ENCODE measurements around the gene HSD3B2. TPM values are rescaled to one million over a fixed set of nuclear protein-coding genes. Genes with fewer than 3 reads are reported as not detected.

HSD3B2 gene
- total RNA-seq, 2 donors from 2014 or later = not detected

DNA sequence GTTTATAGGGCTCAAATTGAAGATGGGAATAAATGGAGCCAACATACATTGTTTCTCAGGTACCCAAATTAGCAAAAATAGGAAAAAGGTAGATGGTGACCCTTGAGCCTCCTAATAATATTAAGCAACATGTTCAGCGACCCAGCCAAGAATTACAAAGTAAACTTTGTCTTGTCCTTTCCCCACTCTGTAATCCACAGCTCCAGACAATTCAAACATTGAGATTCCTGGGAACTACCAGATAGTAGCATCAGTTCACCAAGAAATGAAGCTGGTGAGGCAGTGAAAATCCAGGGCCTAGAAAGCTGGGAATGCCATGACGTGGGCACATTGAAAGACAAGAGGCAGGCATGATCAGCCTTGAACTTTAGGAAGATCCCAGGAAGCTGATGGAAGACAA lies 34.6 kb upstream of the HSD3B2 start:
- Mint-ChIP-seq H3K27me3 (peaks cover 9% of the 10 kb centered on the region), H3K4me3 (no peak overlapping the region), H3K36me3 (ENCODE audit: low read depth) (no peaks in the 10 kb centered on the region), H3K27ac (no peak overlapping the region), H3K4me1 (no peaks in the 10 kb centered on the region)
- H3K9me3 ChIP-seq (ENCODE audit: control insufficient read depth, low read length, poor library complexity, severe bottlenecking) = no peaks in the 10 kb centered on the region
- DNase-seq (no peak), ATAC-seq (no peak)

DNA sequence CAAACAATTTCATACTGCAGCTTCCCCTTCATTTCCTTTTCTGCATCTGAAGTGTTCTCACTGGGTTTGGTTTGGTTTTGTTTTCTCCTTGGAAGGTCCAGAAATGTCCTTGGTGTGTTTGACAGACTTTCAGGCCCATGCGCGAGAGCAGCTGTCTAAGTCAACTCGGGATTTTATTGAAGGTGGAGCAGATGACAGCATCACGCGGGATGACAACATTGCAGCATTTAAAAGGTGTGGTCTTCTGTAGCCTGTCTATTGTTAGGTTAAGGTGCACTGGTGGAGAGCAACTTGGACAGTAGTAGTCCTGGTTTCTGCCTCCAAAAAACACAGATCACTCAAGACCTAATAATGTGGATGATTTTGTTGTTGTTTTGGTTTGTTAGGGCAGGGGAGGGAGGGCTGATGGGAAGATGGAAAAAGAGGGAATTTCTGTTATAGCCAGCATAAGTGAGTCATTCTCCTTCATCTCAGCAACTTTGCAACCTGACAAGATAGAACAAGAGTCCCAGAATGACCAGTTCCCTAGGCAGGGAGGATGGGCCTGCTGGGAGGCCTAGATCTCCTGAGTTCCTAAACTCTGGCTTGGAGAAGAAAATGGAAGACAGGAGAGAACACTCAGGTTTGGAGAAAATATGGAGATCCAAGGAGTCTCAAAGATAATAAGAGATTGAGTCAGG lies 33.8 kb upstream of the HSD3B2 start:
- H3K9me3 ChIP-seq (ENCODE audit: control insufficient read depth, low read length, poor library complexity, severe bottlenecking) = no peaks in the 10 kb centered on the region
- peaks cover 12% of the 10 kb centered on the region for H3K27me3 Mint-ChIP-seq
- DNase-seq (no peak), ATAC-seq (no peak)
- no peaks in the 10 kb centered on the region for H3K36me3 Mint-ChIP-seq (ENCODE audit: low read depth)
- H3K4me1 Mint-ChIP-seq = no peaks in the 10 kb centered on the region
- H3K4me3 Mint-ChIP-seq = peak overlapping the region; percentile 62
- H3K27ac Mint-ChIP-seq = no peak overlapping the region

DNA sequence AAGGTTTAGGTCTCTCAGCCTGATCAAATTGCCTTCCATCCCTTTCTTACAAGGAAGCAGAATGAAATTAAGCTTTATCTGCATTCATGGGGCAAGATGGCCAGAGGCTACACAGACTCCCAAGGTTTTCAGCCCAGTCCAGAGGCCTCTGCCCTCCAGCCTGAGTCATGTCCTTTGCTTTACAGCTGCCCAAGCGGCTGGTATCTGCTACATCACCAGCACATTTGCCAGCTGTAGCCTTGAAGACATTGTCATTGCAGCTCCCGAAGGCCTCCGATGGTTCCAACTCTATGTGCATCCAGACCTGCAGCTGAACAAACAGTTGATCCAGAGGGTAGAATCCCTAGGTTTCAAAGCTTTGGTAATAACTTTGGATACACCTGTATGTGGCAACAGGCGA lies 30.4 kb upstream of the HSD3B2 start:
- no peaks in the 10 kb centered on the region for H3K9me3 ChIP-seq (ENCODE audit: control insufficient read depth, low read length, poor library complexity, severe bottlenecking)
- Mint-ChIP-seq H3K4me1 (no peaks in the 10 kb centered on the region), H3K4me3 (no peak overlapping the region), H3K27me3 (peaks cover 17% of the 10 kb centered on the region), H3K36me3 (ENCODE audit: low read depth) (no peaks in the 10 kb centered on the region), H3K27ac (no peak overlapping the region)
- ATAC-seq (no peak), DNase-seq (no peak)

DNA sequence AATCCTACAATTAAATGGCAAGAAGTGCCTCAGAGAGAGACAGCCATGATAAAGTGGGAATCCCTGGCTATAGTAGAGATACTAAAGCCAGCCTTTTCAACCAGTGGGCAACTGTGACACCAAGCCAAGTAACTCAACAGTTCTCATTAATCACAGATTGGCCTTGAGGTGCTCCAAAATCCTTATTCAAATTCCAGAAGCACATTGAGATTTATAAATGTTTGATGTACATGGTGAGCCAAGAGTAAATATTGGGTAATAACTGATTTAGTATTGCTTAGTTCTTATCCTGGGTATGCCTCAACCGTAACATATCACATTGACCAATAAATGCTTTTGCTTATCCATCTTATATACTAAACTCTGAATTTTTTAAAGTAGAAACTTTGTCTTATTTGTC lies 29.3 kb upstream of the HSD3B2 start:
- Mint-ChIP-seq H3K27ac (no peak overlapping the region), H3K27me3 (peaks cover 9% of the 10 kb centered on the region), H3K4me3 (no peak overlapping the region), H3K4me1 (no peaks in the 10 kb centered on the region), H3K36me3 (ENCODE audit: low read depth) (no peaks in the 10 kb centered on the region)
- no peaks in the 10 kb centered on the region for H3K9me3 ChIP-seq (ENCODE audit: control insufficient read depth, low read length, poor library complexity, severe bottlenecking)
- no peak for ATAC-seq
- no peak for DNase-seq

DNA sequence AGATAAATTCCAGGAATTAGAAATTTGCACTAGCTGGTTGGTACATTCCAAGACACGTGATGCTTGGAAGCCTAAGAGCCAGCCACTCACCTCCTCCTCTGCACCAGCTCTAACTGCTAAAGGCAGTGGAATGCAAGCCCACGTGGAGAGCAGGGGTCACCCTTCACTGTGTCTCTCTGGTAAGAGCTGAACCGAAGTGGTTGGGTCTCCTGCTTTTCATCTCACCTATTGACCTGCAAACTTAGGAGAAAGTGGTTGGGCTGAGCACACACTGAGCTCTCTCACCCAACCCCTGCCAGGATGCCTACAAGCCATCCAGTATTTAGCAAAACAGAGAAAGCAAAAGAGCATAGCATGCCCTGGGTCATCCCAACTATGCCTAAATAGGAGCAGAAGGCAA lies 27.1 kb upstream of the HSD3B2 start:
- no peak for ATAC-seq
- H3K9me3 ChIP-seq (ENCODE audit: control insufficient read depth, low read length, poor library complexity, severe bottlenecking) = no peaks in the 10 kb centered on the region
- no peaks in the 10 kb centered on the region for H3K4me1 Mint-ChIP-seq
- no peak for DNase-seq
- peaks cover 15% of the 10 kb centered on the region for H3K27me3 Mint-ChIP-seq
- H3K27ac Mint-ChIP-seq = no peak overlapping the region
- no peaks in the 10 kb centered on the region for H3K36me3 Mint-ChIP-seq (ENCODE audit: low read depth)
- H3K4me3 Mint-ChIP-seq = no peak overlapping the region

DNA sequence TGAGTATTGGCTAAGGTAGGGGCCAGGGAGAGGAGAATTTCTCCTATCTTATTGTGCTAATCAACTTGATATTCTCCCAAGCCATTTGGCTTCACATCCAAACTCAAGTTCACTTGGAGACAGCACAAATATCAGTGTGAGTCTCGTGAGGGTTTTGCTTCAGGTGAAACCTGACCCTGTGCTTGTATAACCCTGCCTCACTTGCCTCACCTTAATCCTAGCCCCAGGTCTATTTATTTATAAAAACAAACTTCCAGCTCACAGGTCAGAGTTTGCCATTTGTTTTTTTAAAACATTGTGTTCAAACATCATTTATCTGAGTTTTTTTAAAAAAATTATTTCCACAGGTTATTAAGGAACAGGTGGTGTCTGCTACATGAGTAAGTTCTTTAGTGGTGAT lies 26.5 kb upstream of the HSD3B2 start:
- H3K9me3 ChIP-seq (ENCODE audit: control insufficient read depth, low read length, poor library complexity, severe bottlenecking) = no peaks in the 10 kb centered on the region
- Mint-ChIP-seq H3K4me1 (no peaks in the 10 kb centered on the region), H3K4me3 (no peak overlapping the region), H3K36me3 (ENCODE audit: low read depth) (no peaks in the 10 kb centered on the region), H3K27me3 (peaks cover 15% of the 10 kb centered on the region), H3K27ac (no peak overlapping the region)
- ATAC-seq (no peak), DNase-seq (no peak)

DNA sequence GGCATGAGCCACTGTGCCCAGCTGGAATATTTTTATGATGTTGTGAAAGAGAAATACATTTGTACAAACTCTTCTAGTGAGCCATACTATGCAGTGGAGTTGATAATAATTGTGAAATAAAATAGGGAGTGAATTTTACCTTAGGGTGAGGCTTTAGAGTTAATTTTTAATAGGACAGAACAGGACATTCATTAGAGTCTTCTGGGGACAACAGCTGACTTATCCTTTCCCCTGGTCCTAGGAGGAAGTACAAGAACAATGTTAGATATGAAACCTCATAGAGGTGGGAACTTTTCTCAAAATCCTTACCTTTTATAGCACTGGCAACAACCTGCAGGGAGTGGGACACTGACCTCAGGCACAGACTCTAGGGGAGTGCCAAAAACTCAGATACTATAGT lies 24.4 kb upstream of the HSD3B2 start:
- Mint-ChIP-seq H3K36me3 (ENCODE audit: low read depth) (no peaks in the 10 kb centered on the region), H3K4me3 (no peak overlapping the region), H3K4me1 (no peaks in the 10 kb centered on the region), H3K27me3 (peaks cover 20% of the 10 kb centered on the region), H3K27ac (no peak overlapping the region)
- no peaks in the 10 kb centered on the region for H3K9me3 ChIP-seq (ENCODE audit: control insufficient read depth, low read length, poor library complexity, severe bottlenecking)
- ATAC-seq = no peak
- no peak for DNase-seq

DNA sequence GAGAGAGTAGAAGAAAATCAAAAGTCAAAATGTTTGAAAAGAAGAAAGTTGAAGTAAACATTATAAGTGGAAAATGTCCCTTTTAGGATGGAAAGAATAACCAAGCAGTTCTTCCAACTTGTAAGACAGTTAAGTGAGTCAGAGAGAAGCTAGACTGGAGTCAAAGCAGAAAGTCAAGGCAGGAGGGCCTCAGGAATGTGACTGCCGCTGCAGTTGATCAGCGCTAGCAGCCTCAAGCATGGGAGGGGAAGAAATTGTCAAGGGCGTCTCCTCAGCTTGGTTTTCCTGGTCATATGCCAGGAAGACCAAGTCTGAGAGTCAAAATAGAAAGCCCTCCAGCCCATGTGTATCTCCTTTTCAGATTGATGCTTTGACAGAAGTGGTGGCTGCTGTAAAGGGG lies 23.2 kb upstream of the HSD3B2 start:
- no peak for DNase-seq
- H3K4me3 Mint-ChIP-seq = no peak overlapping the region
- H3K36me3 Mint-ChIP-seq (ENCODE audit: low read depth) = no peaks in the 10 kb centered on the region
- ATAC-seq = no peak
- H3K9me3 ChIP-seq (ENCODE audit: control insufficient read depth, low read length, poor library complexity, severe bottlenecking) = no peaks in the 10 kb centered on the region
- H3K27ac Mint-ChIP-seq = no peak overlapping the region
- H3K4me1 Mint-ChIP-seq = no peaks in the 10 kb centered on the region
- H3K27me3 Mint-ChIP-seq = peaks cover 11% of the 10 kb centered on the region

DNA sequence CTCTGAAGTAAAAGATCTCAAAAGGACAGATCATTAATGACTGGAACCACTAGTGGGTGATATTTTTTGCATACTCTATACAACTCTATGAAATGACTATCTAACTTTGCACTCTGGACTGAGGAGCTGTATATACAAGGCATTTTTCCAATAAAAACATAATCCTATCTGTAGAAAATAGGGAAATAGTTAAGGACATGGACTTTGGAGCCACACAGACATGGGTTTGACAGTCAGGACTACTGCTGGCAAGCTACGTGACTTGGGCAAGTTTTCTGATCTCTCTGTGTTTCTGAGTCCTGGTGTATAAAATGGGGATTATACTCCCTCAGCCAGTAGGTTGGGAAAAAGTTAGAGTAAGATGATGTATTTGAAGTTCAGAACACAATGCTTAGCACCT lies 20.9 kb upstream of the HSD3B2 start:
- Mint-ChIP-seq H3K36me3 (ENCODE audit: low read depth) (no peaks in the 10 kb centered on the region), H3K27ac (no peak overlapping the region), H3K27me3 (peaks cover 11% of the 10 kb centered on the region), H3K4me1 (no peaks in the 10 kb centered on the region), H3K4me3 (no peak overlapping the region)
- H3K9me3 ChIP-seq (ENCODE audit: control insufficient read depth, low read length, poor library complexity, severe bottlenecking) = no peaks in the 10 kb centered on the region
- ATAC-seq = no peak
- DNase-seq = no peak

DNA sequence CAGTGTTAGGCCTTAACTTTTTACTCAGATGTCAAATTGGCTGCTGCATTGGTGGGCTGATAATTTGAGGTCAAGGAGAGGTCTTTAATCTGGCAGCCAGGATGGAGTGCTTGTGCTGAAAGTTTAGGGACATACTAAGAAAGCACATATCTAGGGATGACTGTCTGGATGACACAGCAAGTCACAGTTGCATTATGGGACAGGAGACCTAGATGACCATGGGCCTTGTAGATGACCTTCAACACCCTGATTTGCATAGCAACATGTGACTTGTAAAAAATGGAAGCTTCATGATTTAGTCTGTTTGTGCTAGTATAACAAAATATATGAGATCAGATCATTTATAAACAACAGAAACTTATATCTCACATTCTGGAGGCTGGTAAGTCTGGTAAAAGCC lies 18.0 kb upstream of the HSD3B2 start:
- H3K9me3 ChIP-seq (ENCODE audit: control insufficient read depth, low read length, poor library complexity, severe bottlenecking) = no peaks in the 10 kb centered on the region
- Mint-ChIP-seq H3K4me3 (no peak overlapping the region), H3K36me3 (ENCODE audit: low read depth) (no peaks in the 10 kb centered on the region), H3K27ac (no peak overlapping the region), H3K4me1 (no peaks in the 10 kb centered on the region), H3K27me3 (peaks cover 5% of the 10 kb centered on the region)
- no peak for ATAC-seq
- no peak for DNase-seq

DNA sequence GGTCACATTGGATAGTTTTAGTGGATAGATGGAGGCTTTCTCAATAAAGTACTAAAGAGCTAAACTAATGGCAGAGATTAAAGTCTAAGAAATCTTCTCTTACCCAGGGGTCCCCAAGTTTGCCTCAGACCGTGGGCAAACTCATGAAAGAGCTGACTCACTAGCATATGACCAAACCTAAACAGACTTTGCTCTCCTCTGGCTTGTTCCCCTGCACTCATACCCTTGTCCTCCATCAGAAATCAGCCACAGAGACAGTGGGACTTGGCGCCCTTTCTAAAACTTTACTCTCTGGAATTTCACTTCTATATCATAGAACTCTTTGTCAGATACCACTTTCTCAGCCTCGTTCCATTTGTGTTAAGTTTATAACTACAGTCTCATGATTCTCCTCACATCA lies 17.0 kb upstream of the HSD3B2 start:
- Mint-ChIP-seq H3K4me1 (no peaks in the 10 kb centered on the region), H3K36me3 (ENCODE audit: low read depth) (no peaks in the 10 kb centered on the region), H3K27me3 (peaks cover 5% of the 10 kb centered on the region), H3K4me3 (no peak overlapping the region), H3K27ac (no peak overlapping the region)
- DNase-seq (no peak), ATAC-seq (no peak)
- H3K9me3 ChIP-seq (ENCODE audit: control insufficient read depth, low read length, poor library complexity, severe bottlenecking) = no peaks in the 10 kb centered on the region

DNA sequence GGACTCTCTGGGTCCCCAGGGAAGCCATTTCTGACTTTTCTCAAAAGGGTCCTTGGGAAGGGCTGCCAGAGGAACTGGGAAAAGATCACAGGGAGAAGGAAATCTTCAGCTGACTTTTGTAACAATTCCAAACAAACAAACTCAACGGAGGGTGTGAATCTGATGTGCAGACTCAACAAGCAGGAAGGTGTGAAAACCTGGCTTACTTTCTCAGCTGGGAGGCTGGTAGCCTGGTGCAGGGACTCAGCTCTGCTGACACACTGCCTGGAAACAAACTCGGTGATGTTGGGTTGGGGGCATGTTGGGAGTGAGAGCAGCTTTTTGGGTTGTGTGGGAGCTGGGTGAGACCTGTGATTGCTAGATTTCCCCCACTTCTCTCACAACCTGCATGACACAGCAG lies 10.2 kb upstream of the HSD3B2 start:
- no peaks in the 10 kb centered on the region for H3K36me3 Mint-ChIP-seq (ENCODE audit: low read depth)
- no peaks in the 10 kb centered on the region for H3K4me1 Mint-ChIP-seq
- H3K27me3 Mint-ChIP-seq = peaks cover 4% of the 10 kb centered on the region
- no peak for ATAC-seq
- H3K27ac Mint-ChIP-seq = no peak overlapping the region
- no peak for DNase-seq
- H3K9me3 ChIP-seq (ENCODE audit: control insufficient read depth, low read length, poor library complexity, severe bottlenecking) = no peaks in the 10 kb centered on the region
- no peak overlapping the region for H3K4me3 Mint-ChIP-seq

DNA sequence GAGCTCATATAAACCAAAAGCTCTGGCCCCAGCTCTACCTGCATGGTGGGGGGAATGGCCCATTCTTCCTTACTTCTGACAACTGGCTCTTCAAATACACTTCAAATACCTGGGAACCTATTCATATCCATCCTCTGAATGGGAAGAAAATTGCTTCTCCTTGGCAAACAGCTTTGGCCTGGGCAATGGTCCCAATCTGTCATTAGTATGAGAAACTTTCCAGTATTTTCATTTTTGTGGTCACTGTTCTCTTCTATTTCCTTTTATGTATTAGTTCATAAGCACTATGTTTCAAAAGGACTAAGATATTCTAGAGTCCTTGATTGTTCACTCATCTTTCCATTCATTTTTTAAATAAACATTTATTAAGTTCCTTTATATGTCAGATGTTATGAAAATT lies 5.2 kb upstream of the HSD3B2 start:
- DNase-seq (no peak), ATAC-seq (no peak)
- Mint-ChIP-seq H3K4me3 (no peak overlapping the region), H3K27ac (no peak overlapping the region), H3K27me3 (no peaks in the 10 kb centered on the region), H3K4me1 (no peaks in the 10 kb centered on the region), H3K36me3 (ENCODE audit: low read depth) (no peaks in the 10 kb centered on the region)
- no peaks in the 10 kb centered on the region for H3K9me3 ChIP-seq (ENCODE audit: control insufficient read depth, low read length, poor library complexity, severe bottlenecking)

DNA sequence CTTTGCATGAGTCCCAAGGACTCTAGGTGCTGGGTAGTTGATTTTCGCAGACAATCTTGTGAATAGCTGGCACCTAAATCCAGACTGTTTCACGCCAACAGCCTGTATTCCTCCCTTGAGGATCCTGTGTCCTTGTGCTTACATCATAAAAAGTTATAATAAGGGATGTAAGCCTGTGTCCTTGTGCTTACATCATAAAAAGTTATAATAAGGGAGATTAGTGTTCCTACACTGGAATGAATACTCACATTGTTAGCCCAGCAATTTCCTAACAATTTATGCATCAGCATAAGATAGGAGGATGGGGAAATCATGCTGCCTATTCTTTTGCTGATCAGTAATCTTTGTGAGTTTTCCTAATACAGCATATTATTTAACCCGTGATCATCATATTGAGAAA lies 4.0 kb upstream of the HSD3B2 start:
- H3K4me3 Mint-ChIP-seq = no peak overlapping the region
- no peak overlapping the region for H3K27ac Mint-ChIP-seq

More for the DNA sequence above, 4.0 kb upstream of the HSD3B2 start:
- no peaks in the 10 kb centered on the region for H3K9me3 ChIP-seq (ENCODE audit: control insufficient read depth, low read length, poor library complexity, severe bottlenecking)
- Mint-ChIP-seq H3K36me3 (ENCODE audit: low read depth) (no peaks in the 10 kb centered on the region), H3K4me1 (no peaks in the 10 kb centered on the region), H3K27me3 (no peaks in the 10 kb centered on the region)
- ATAC-seq = no peak
- DNase-seq = no peak

Data from T-helper 17 cell (primary cell).